HL-60 (cell line): Measurements from ENCODE around the gene SRGAP3.

Source experiments
- DNase-seq, 2 experiments: peaks; one replicate each; pipeline ENCODE4 v3.0.0-alpha.2; 2010 to 2020; ENCODE audit warnings: low read depth in 1 of 2, low spot score in 1 of 2
- H3K27ac ChIP-seq: fragments of 250-450 bp; sonication (Bioruptor Pico); replicated peaks from 2 replicates; pipeline ENCODE4 v1.5.1; 2020; ENCODE audit warnings: mild to moderate bottlenecking, moderate library complexity
- H3K27me3 ChIP-seq: fragments of 250-450 bp; sonication (Bioruptor Pico); 2 replicates; pipeline ENCODE4 v1.5.1; 2021; ENCODE audit warnings: mild to moderate bottlenecking, moderate library complexity; ENCODE audit not compliant: insufficient read depth, poor library complexity, severe bottlenecking
- H3K4me3 ChIP-seq: replicated peaks from 2 replicates; pipeline ENCODE4 v1.5.1; 2011; ENCODE audit warnings: mild to moderate bottlenecking, control low read depth, low read length; ENCODE audit not compliant: insufficient read depth
- CTCF ChIP-seq: IDR thresholded peaks from one replicate; pipeline ENCODE4 v1.5.1; 2011; ENCODE audit warnings: low read length, control low read depth, inconsistent platforms; ENCODE audit not compliant: insufficient read depth
- GABPA ChIP-seq: IDR thresholded peaks from 2 replicates; pipeline ENCODE4 v1.6.1; 2012; ENCODE audit warnings: low read depth
- POLR2AphosphoS5 ChIP-seq: IDR thresholded peaks from 2 replicates; pipeline ENCODE4 v1.6.1; 2012; ENCODE audit warnings: low read depth
- SPI1 ChIP-seq: IDR thresholded peaks from 2 replicates; pipeline ENCODE4 v1.6.1; 2012; ENCODE audit warnings: low read depth, mild to moderate bottlenecking, borderline replicate concordance
- TF ChIP-seq, protein P1 (sequence below): IDR thresholded peaks from 2 replicates; pipeline ENCODE4 v1.6.1; 2012; ENCODE audit warnings: low read depth; ENCODE audit not compliant: insufficient replicate concordance

SRGAP3 gene

GRCh38 chr3:9180764-9181117 lies 68.7 kb downstream of the SRGAP3 start:
- H3K27me3 ChIP-seq: no peaks in the 10 kb centered on the region
- TF ChIP-seq, protein P1, sequence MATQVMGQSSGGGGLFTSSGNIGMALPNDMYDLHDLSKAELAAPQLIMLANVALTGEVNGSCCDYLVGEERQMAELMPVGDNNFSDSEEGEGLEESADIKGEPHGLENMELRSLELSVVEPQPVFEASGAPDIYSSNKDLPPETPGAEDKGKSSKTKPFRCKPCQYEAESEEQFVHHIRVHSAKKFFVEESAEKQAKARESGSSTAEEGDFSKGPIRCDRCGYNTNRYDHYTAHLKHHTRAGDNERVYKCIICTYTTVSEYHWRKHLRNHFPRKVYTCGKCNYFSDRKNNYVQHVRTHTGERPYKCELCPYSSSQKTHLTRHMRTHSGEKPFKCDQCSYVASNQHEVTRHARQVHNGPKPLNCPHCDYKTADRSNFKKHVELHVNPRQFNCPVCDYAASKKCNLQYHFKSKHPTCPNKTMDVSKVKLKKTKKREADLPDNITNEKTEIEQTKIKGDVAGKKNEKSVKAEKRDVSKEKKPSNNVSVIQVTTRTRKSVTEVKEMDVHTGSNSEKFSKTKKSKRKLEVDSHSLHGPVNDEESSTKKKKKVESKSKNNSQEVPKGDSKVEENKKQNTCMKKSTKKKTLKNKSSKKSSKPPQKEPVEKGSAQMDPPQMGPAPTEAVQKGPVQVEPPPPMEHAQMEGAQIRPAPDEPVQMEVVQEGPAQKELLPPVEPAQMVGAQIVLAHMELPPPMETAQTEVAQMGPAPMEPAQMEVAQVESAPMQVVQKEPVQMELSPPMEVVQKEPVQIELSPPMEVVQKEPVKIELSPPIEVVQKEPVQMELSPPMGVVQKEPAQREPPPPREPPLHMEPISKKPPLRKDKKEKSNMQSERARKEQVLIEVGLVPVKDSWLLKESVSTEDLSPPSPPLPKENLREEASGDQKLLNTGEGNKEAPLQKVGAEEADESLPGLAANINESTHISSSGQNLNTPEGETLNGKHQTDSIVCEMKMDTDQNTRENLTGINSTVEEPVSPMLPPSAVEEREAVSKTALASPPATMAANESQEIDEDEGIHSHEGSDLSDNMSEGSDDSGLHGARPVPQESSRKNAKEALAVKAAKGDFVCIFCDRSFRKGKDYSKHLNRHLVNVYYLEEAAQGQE: no peak
- TF ChIP-seq SPI1 (no peak), POLR2AphosphoS5 (no peak), GABPA (no peak), CTCF (no peak)
- peak in 1 of 2 experiments; percentile 59 for DNase-seq

DNA sequence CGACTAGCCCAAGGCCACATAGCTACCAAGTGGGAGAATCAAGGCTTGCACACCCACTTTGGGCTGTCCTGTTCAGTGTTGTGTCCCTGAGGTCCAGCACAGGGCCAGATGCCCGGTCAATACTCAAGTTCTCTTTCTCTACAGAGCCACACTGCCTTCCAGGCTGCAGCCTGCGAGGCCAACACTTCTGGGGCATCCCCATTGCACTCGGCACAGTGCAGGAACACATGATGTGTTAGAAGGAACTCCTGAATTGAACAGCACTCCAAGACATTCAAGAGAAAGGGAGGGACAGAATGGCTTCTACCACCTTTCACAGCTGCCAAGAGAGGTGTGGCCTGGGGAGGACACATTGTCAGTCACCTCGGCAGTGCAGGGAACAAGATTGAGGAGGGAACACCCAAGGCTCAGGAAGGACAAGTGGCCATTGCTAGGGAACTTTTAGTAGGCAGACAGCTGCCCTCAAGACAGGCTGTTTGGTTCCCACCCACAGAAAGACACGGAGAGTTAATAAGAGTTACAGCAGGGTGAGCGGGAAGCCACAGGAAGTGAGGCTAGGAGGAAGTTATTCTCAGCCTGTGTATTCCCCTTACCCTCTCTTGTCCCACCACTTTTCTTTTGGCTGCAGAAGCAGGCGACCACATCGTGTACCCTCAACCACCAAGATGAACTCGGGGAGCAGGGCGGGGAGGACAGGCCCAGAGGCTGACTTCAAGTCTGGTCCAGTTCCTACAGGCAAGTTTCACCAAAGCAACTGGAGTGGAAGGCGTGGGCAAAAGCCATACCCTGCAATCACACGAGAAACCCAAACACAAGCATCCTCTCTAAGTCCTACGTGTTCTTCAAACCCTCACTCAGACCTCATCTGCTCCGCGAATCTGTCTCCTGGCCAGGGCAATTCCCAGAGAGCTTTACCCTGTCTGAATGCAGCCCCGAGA lies 69.4 kb downstream of the SRGAP3 start:
- no peaks in the 10 kb centered on the region for H3K27me3 ChIP-seq
- peak overlapping the region; percentile 39 for H3K27ac ChIP-seq
- peak; percentile 1 to 62 for DNase-seq
- no peak overlapping the region for H3K4me3 ChIP-seq
- TF ChIP-seq, protein P1: no peak
- peak; percentile 14; the same call in 1 of the 2 replicates for TF ChIP-seq SPI1
- peak; percentile 75 for TF ChIP-seq GABPA

More at GRCh38 chr3:9180764-9181117, 68.7 kb downstream of the SRGAP3 start:
- Histone ChIP-seq H3K27ac (peak overlapping the region; percentile 39), H3K4me3 (no peak overlapping the region)

DNA sequence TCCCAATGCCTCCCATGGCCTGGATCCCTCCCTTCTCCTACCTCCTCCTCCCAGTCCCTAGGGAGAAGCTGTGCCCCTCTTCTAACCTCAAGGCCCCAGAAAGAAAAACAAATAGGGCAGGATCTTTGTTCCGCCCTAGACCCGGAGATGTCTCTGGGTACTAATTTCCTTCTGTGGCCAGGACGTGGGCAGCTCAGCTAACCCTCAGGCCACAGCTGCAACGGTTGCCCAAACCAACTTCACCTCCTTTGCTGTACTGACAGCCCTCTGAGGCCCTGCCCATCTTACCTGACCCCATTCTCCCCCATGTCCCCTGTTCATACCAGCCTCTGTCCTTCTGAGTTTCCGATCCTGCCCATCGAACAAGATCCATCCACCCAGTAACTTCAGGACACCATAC lies 70.7 kb downstream of the SRGAP3 start:
- TF ChIP-seq POLR2AphosphoS5 (no peak), SPI1 (no peak), CTCF (no peak)
- Histone ChIP-seq H3K27me3 (no peaks in the 10 kb centered on the region), H3K27ac (no peak overlapping the region), H3K4me3 (no peak overlapping the region)
- no peak for DNase-seq

DNA sequence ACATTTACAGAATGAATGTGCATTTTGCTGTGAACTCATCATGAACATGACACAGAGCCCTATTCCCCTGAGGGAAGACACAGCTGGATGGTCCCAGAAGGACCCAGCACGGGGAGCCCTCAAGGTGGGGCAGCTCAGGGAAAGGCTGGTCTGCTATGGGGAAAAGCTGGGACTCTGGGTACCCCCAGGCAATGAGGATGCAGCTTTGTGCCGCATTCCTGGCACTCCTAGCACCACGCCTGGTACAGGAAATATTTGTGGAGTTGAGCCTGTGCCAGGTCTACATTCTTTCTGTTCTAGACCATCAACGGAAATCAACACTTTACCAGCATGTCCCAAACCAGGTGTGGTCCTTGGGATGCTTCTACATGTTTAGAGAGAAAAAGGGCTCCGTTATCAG lies 74.0 kb downstream of the SRGAP3 start:
- no peak for DNase-seq
- TF ChIP-seq SPI1 (no peak), CTCF (no peak), GABPA (no peak)
- Histone ChIP-seq H3K4me3 (no peak overlapping the region), H3K27me3 (no peaks in the 10 kb centered on the region), H3K27ac (no peak overlapping the region)
